Panc1 (cell line): ENCODE data around the gene FBXW7. TPM values are rescaled to one million over a fixed set of nuclear protein-coding genes. Genes with fewer than 3 reads are reported as not detected.

Experiments
- ATAC-seq: fragments of 200-7000 bp; cut with Tn5 transposase; 2 replicates; pipeline ENCODE4 v1.9.1; 2020; ENCODE audit warnings: mild to moderate bottlenecking, moderate library complexity
- BruUV-seq: library from RNA; stranded (reverse); fragments of 400-500 nt; replicated peaks from 2 replicates; lab custom pipeline; 2021; lab: Mats Ljungman, UMichigan
- CTCF ChIA-PET: fragments of 300-600 bp; sonication (Branson Sonifier 250); formaldehyde crosslinking; loops from one replicate; lab custom pipeline; 2022; ENCODE audit warnings: antibody characterized with exemption; lab: Charles Lee
- POLR2A ChIA-PET: fragments of 300-600 bp; sonication (Branson Sonifier 250); formaldehyde crosslinking; loops from one replicate; lab custom pipeline; 2022; ENCODE audit warnings: antibody characterized with exemption; lab: Charles Lee
- DNase-seq: peaks from one replicate; pipeline ENCODE4 v3.0.0-alpha.2; 2010; ENCODE audit warnings: low read depth, low spot score
- H3K27ac ChIP-seq: 2 replicates; pipeline ENCODE4 v1.5.1; 2011; ENCODE audit warnings: mild to moderate bottlenecking, low read length, inconsistent platforms
- H3K27me3 ChIP-seq: fragments of 200-500 bp; sonication (Bioruptor generic); 2 replicates; pipeline ENCODE4 v1.6.0; 2014; ENCODE audit warnings: low read length, inconsistent platforms; ENCODE audit not compliant: control insufficient read depth, insufficient read depth
- H3K36me3 ChIP-seq: fragments of 200-500 bp; sonication (Bioruptor generic); 2 replicates; pipeline ENCODE4 v1.5.1; 2014; ENCODE audit warnings: inconsistent platforms, mild to moderate bottlenecking, low read length, moderate library complexity; ENCODE audit not compliant: control insufficient read depth, insufficient read depth
- H3K4me1 ChIP-seq: 2 replicates; pipeline ENCODE4 v1.5.1; 2011; ENCODE audit warnings: inconsistent platforms, mild to moderate bottlenecking, low read length, moderate library complexity; ENCODE audit not compliant: control insufficient read depth, insufficient read depth
- H3K4me3 ChIP-seq, 2 experiments: 2 replicates each; pipeline ENCODE4 v1.5.1; 2011 to 2012; ENCODE audit warnings: low read depth in 2 of 2, low read length in 2 of 2, mild to moderate bottlenecking in 2 of 2, inconsistent platforms in 1 of 2, moderate library complexity in 1 of 2
- H3K9me3 ChIP-seq: fragments of 200-500 bp; sonication (Bioruptor generic); 2 replicates; pipeline ENCODE4 v1.5.1; 2014; ENCODE audit warnings: low read depth, mild to moderate bottlenecking, inconsistent platforms, low read length, moderate library complexity; ENCODE audit not compliant: control insufficient read depth, insufficient read depth
- CTCF ChIP-seq: fragments of 450-650 bp; IDR thresholded peaks from 2 replicates; pipeline ENCODE4 v1.5.1; 2017; ENCODE audit warnings: mild to moderate bottlenecking
- POLR2AphosphoS5 ChIP-seq: IDR thresholded peaks from 2 replicates; pipeline ENCODE4 v1.6.1; 2012; ENCODE audit warnings: mild to moderate bottlenecking, low read depth, low read length, moderate library complexity
- REST ChIP-seq, 2 experiments: IDR thresholded peaks; 2 replicates each; pipeline ENCODE4 v1.6.1; 2011 to 2012; ENCODE audit warnings: low read depth in 2 of 2, control low read depth in 1 of 2, low read length in 1 of 2, mild to moderate bottlenecking in 1 of 2, moderate library complexity in 1 of 2; ENCODE audit not compliant: insufficient read depth in 1 of 2
- SIN3A ChIP-seq: IDR thresholded peaks from 2 replicates; pipeline ENCODE4 v1.6.1; 2012; ENCODE audit warnings: low read depth, mild to moderate bottlenecking, low read length, moderate library complexity, borderline replicate concordance; ENCODE audit not compliant: insufficient read depth
- TCF7L2 ChIP-seq: IDR thresholded peaks from 2 replicates; pipeline ENCODE4 v1.6.1; 2011; ENCODE audit warnings: mild to moderate bottlenecking, low read depth, low read length, inconsistent platforms
- in situ Hi-C: cut with HindIII; loops from 2 replicates; pipeline ENCODE4 v1.10.0; 2016; ENCODE audit warnings: low sequenced_read_pairs, low pct_unique_long_range_greater_than_20kb
- intact Hi-C: fragments of 100-400 bp; cut with micrococcal nuclease; formaldehyde crosslinking; loops from one replicate; pipeline ENCODE4 v1.10.0; 2022; ENCODE audit not compliant: unreplicated experiment
- total RNA-seq: library from RNA; stranded (reverse); gene quantifications from one replicate; pipeline ENCODE4 v1.2.1, GENCODE V29; 2021; ENCODE audit not compliant: unreplicated experiment

The FBXW7 gene
- total RNA-seq, 1 experiment from 2014 or later: 16.2 TPM

DNA sequence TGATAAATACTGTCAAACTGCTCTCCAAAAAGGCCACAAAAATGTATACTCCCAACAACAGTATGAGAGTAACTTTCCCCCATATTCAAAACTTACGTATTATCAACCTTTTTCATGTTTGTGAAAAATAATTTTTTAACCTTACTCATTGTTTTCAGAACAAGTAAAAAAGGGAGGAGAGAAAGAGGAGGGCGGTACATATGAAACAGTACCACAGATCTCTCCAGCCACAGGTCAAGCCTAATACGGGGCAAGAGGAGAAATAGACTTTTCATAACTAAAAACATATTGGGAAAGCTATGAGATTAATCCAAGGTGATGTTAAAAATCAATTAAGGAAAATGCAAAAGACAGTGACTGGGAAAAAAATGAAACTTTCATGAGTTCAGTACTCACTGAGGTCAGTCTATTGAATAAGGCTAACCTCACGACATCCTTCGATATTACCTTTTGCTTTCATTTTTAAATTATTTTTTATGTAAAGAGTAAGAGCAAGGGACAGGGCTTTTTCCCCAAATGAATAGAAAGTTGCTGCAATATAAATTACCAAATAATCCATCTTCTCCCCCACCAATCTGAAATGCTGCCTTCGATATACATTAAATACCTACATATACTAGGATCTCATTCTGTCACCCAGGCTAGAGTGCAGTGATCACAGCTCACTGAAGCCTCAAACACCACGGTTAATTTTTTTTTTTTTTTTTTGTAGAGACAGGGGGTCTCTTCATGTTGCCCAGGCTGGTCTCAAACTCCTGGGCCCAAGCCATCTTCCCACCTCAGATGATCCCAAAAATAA, 25.3 kb downstream of the FBXW7 start:
- CTCF ChIA-PET: no interaction called here
- ATAC-seq: no peak; the same call in 1 of the 2 replicates
- in situ Hi-C loops: no loop called here

More for the DNA sequence above, 25.3 kb downstream of the FBXW7 start:
- peak overlapping the region; percentile 16 to 17; a peak in 2 of 4 replicates for H3K4me3 ChIP-seq
- TF ChIP-seq SIN3A (no peak), TCF7L2 (no peak), POLR2AphosphoS5 (no peak), REST (IDR thresholded peaks at IDR 0.05; ENCODE audit: insufficient read depth in 1 of 2, low read depth in 2 of 2, low read length in 1 of 2) (no peak), CTCF (no peak)
- no peak for DNase-seq
- no peaks in the 10 kb centered on the region; the same call in 1 of the 2 replicates for H3K4me1 ChIP-seq
- H3K27me3 ChIP-seq: no peaks in the 10 kb centered on the region
- POLR2A ChIA-PET: no interaction called here
- BruUV-seq: no TSS peak
- intact Hi-C loops: no loop called here
- H3K9me3 ChIP-seq: no peaks in the 10 kb centered on the region
- no peak overlapping the region for H3K27ac ChIP-seq
- no peaks in the 10 kb centered on the region for H3K36me3 ChIP-seq
